Measurements from ENCODE around the gene SH2D4B. TPM values are rescaled to one million over a fixed set of nuclear protein-coding genes. Genes with fewer than 3 reads are reported as not detected.

SH2D4B gene
- polyA plus RNA-seq, 1 donor from 2014 or later, result 1.4 TPM

- Histone ChIP-seq H3K4me3 (ENCODE audit: low read length) (no peak overlapping the region), H3F3A (ENCODE audit: insufficient read depth, low read length, poor library complexity, severe bottlenecking) (no peaks in the 10 kb centered on the region), H3K79me2 (replicated peaks; ENCODE audit: insufficient read depth, low read length) (peaks cover 59% of the 10 kb centered on the region), H3K4me2 (ENCODE audit: low read length) (no peak overlapping the region), H3K36me3 (ENCODE audit: insufficient read depth, low read length) (no peaks in the 10 kb centered on the region), H3K9ac (ENCODE audit: low read length) (no peak overlapping the region), H2AFZ (ENCODE audit: low read depth, low read length) (no peak overlapping the region), H3K9me2 (ENCODE audit: insufficient read depth, low read length) (no peaks in the 10 kb centered on the region), H3K27me3 (ENCODE audit: insufficient read depth, low read depth, low read length) (no peaks in the 10 kb centered on the region), H4K20me1 (ENCODE audit: insufficient read depth) (no peaks in the 10 kb centered on the region), H3K9me3 (ENCODE audit: low read length) (no peaks in the 10 kb centered on the region), H3K27ac (ENCODE audit: low read length) (no peak overlapping the region)
- no peak for TF ChIP-seq POLR2AphosphoS5 (IDR thresholded peaks at IDR 0.05)
- TF ChIP-seq TAF1 (IDR thresholded peaks at IDR 0.05; ENCODE audit: low read depth), result no peak
- no peak for TF ChIP-seq SMC3 (conservative IDR thresholded peaks at IDR 0.05; ENCODE audit: poor library complexity)
- TF ChIP-seq REST (IDR thresholded peaks at IDR 0.05; ENCODE audit: borderline replicate concordance), result no peak
- TF ChIP-seq EP300 (conservative IDR thresholded peaks at IDR 0.05; ENCODE audit: poor library complexity, severe bottlenecking), result no peak
Observed at GRCh38 chr10:80496555-80497172, 41.0 kb upstream of the SH2D4B start.

GRCh38 chr10:80497187-80498077 is 40.3 kb upstream of the SH2D4B start:
- Histone ChIP-seq H3K27me3 (ENCODE audit: insufficient read depth, low read depth, low read length) (no peaks in the 10 kb centered on the region), H3F3A (ENCODE audit: insufficient read depth, low read length, poor library complexity, severe bottlenecking) (no peaks in the 10 kb centered on the region), H3K9me2 (ENCODE audit: insufficient read depth, low read length) (no peaks in the 10 kb centered on the region), H4K20me1 (ENCODE audit: insufficient read depth) (no peaks in the 10 kb centered on the region), H2AFZ (ENCODE audit: low read depth, low read length) (no peak overlapping the region), H3K27ac (ENCODE audit: low read length) (no peak overlapping the region), H3K4me2 (ENCODE audit: low read length) (no peak overlapping the region), H3K36me3 (ENCODE audit: insufficient read depth, low read length) (no peaks in the 10 kb centered on the region), H3K79me2 (replicated peaks; ENCODE audit: insufficient read depth, low read length) (peaks cover 63% of the 10 kb centered on the region), H3K9me3 (ENCODE audit: low read length) (no peaks in the 10 kb centered on the region), H3K4me3 (ENCODE audit: low read length) (no peak overlapping the region), H3K9ac (ENCODE audit: low read length) (no peak overlapping the region)
- TF ChIP-seq RAD21 (conservative IDR thresholded peaks at IDR 0.05), result no peak
- no peak for TF ChIP-seq EZH2 (IDR thresholded peaks at IDR 0.05; ENCODE audit: borderline replicate concordance, insufficient read depth, low read length, poor library complexity, severe bottlenecking)
- TF ChIP-seq CTCF (IDR thresholded peaks at IDR 0.05; ENCODE audit: poor library complexity, severe bottlenecking), result no peak
- TF ChIP-seq REST (IDR thresholded peaks at IDR 0.05; ENCODE audit: borderline replicate concordance), result no peak
- TF ChIP-seq MXI1 (conservative IDR thresholded peaks at IDR 0.05; ENCODE audit: poor library complexity, severe bottlenecking), result no peak
- no peak for TF ChIP-seq POLR2AphosphoS5 (IDR thresholded peaks at IDR 0.05)
- no peak for TF ChIP-seq SMC3 (conservative IDR thresholded peaks at IDR 0.05; ENCODE audit: poor library complexity)
- TF ChIP-seq EP300 (conservative IDR thresholded peaks at IDR 0.05; ENCODE audit: poor library complexity, severe bottlenecking), result no peak
- TF ChIP-seq TAF1 (IDR thresholded peaks at IDR 0.05; ENCODE audit: low read depth), result no peak
